NCI-H2107 treated with DMSO at 0.1 percent for 48 hours (cell line): ENCODE data around the gene CCDC188.
"Not testable (repeated sequence)": the region's sequence is repeated elsewhere in the genome, so short reads cannot be mapped to it uniquely, and the experiment has no call there.

Source experiments
- DNase-seq: peaks from one replicate; lab custom pipeline; 2025; ENCODE audit not compliant: unreplicated experiment; lab: John Stamatoyannopoulos, UW

The CCDC188 gene

GRCh38 chr22:20171288-20172140, 20.7 kb upstream of the CCDC188 start:
- DNase-seq, result no peak

DNA sequence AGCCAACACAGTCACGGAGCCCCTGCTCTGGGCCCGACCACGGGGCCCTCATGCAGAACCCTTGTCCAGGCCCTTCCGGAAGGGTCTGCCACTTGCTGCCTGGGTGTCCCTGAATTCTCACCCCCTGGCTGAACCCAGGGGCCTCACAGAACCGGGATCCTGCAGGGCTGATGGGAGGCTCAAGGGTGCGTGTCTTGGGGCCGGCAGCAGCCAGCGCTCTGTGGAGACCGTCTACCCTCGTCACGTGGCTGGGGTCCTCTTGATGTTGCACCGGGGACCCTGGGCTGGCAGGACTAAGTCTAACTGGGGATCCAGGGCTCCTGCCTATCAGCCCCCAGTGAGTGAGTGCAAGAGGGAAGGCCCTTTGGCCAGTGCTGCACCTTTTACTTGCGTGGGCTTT, 19.3 kb upstream of the CCDC188 start:
- DNase-seq, result no peak

DNA sequence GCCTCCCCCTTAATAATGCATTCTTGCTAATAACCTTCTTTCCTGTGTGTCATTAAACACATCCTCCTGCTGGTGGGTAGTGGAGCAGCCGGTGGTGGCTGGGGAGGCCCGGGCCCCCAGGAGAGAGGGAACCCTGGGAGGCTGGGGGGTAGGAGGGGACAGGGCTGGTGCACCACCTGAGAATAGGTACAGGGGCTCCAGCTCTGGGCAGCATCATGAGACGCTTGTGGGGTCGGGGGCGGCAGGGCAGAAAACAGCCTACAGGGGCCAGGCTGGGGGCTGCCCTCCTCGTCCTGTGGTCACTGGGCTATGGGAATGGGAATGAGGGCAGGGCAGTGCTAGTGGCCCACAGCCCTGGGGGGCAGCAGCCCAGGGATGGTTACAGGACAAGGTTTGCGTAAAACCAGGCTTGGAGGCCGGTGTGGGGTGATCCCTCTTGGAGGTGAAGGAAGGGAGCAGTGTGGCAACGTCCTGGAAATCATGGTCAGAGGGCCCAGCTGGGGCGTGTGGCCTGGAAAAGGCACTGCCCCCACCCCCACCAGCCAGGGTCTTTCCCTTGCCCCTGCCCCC, 18.5 kb upstream of the CCDC188 start:
- DNase-seq, result no peak

- DNase-seq, result no peak
Measured at GRCh38 chr22:20167643-20168322, 16.9 kb upstream of the CCDC188 start.

- no peak for DNase-seq
Measured at GRCh38 chr22:20166703-20167102, 15.8 kb upstream of the CCDC188 start.

DNA sequence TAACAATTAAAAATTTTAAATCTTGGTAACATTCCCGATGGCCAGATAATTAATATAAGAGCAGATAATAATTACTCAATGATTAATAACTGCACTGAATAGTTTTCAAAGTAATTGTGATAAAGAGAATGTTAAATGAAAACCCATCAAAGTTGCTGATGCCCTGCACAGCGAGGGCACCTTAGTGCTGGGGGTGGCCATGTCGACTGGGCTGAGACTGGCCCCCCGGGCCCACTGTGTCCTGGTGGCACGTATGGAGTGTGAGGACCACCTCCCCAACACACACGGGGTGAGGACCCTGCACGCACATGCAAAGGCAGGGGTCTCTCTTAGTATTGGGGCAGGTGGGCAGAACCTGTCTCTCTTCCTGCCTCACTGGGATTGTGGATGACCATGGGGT, 15.1 kb upstream of the CCDC188 start:
- DNase-seq, result no peak

DNA sequence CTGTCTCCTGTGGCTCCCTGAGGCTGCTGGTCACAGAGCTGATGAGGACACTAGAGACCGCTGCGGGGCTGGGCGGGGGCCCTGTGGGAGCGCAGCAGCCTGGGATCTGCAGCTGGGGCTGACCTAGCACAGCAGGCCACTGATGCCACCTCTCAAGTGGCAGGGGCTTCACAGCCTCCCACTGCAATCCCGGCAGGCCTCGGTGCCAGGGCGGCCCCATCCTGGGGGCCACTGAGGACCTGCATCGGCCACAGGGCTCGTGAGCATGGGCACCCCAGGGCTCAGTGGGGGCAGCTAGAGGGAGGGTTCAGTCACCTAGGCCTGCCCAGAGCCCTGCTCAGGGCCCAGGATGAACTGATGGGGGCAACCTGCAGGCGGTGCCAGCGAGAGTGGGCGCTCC, 14.6 kb upstream of the CCDC188 start:
- no peak for DNase-seq

DNA sequence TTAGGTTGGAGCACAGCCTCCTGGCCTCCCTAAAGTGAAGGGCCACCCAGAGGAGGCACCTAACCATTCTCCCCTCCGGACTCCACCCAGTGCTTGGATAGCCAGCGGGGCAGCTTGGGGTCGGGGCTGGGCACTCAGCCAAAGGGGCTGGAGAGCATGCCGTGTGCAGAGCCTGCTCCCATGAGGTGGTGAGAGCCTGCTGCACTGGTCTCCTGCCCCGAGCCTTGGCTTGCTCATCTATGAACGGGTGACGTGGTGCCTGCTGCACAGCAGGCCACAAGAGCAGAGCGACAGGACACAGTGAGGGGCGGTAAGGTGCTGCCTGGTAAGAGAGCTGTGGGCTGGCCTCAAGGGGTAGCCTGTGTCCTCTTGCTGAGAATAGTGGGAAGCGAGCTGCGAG, 14.0 kb upstream of the CCDC188 start:
- no peak for DNase-seq

- DNase-seq, result no peak
Measured at GRCh38 chr22:20160041-20160440, 9.2 kb upstream of the CCDC188 start.

DNA sequence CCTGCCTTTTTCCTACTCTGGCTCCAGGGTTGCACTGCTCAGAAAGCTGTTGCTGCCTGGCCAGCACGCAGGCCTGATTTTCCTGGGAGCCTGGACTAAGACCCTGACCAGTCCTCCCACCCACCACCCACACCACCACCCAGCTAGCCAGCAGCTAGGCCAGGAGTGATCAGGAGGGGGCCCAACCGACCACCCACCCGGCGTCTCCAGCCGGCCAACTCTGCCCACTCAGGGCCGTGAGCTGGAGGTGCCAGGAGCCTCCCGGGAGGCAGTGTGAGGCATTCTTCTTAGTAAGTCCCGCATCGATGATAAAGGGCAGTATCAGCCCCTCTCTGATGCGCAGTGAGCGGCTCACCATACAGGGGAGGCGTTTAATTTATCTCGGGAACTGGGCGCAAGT, 8.7 kb upstream of the CCDC188 start:
- not testable (repeated sequence) for DNase-seq

DNA sequence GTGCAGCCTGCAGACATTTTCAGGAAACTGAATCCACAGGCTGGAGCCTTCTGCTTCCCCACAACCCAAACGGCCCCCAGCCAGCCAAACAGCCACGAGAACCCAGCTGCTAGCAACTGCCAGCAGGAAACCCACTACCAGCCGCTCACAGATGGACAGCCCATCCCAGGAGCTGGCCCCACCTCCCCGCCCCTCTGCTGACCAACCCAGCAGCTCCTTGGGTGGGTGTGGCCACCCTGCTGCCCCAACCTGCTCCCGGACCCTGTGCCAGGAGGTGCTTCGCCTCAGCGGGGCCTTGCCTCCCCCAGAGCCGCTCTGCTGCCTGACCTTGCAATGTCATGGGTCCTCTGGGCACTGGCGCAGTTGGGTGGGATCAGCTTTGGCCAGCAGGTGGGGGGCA, 8.2 kb upstream of the CCDC188 start:
- DNase-seq, result no peak

DNA sequence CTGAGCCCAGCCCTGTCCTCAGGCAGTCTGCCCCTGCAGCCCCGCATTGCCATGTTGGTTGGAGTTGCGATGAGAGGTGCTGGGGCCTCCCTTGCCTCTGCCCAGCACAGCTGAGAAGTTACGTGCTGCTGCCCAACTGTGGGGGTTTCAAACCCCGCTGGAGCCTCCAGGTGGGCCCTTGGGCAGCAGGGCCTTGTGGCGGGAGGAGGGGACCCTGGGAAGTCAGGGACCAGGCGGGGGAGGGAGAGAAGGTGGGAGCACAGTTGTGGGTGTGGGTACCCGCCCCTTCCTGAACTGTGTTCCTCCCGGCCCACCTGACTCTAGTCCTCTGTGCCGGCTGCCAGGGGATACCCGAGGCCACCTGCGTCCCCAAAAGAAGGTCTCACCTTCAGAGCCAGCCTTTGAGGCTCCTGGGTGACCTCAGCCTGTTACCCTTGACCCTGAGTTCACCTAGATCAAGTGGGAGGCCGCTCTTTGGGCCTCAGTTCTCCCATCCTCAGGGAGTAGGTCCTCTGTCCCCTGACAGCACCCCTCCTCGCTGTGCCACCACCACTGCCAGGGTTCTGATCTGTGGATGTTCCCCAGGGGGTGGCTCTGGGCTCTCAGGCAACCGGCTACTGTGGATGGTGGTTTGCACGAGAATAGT, 7.7 kb upstream of the CCDC188 start:
- DNase-seq, result no peak

DNA sequence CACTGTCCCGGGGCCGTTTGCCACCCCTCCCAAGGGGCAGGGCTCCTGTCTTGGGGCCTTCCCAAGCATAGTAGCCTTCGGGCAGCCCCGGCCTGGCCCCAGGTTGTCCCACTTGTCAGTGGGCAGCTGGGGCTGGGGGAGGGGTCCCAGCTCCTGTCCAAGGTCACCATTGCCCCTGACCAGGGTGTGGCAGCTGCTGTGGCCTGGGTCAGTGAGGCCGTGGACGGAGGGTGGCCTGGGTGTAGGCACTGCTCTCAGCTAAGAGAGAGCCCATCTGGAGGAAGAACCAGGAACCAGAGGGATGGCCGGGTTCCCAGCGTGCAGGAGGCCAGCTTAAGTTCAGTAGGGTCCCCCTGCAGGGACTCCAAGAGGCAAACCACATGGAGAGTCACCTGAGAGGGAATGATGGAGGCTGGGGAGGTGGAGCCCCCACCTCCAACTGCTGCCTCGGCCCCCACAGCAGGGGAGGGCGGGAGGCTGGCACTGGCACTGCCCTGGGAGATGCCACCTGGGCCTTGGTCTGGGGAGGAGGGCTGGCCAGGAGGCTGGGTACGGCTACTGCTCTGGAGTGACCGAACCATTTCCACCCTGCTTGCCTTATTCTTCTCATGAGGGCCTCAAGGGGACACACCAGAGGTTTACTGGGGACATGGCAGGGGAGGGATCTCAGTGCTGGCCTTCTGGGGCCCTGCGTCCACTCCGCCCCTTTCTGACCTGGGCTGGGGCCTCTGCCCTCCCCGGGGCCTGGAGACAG, 6.8 kb upstream of the CCDC188 start:
- DNase-seq, result no peak

DNA sequence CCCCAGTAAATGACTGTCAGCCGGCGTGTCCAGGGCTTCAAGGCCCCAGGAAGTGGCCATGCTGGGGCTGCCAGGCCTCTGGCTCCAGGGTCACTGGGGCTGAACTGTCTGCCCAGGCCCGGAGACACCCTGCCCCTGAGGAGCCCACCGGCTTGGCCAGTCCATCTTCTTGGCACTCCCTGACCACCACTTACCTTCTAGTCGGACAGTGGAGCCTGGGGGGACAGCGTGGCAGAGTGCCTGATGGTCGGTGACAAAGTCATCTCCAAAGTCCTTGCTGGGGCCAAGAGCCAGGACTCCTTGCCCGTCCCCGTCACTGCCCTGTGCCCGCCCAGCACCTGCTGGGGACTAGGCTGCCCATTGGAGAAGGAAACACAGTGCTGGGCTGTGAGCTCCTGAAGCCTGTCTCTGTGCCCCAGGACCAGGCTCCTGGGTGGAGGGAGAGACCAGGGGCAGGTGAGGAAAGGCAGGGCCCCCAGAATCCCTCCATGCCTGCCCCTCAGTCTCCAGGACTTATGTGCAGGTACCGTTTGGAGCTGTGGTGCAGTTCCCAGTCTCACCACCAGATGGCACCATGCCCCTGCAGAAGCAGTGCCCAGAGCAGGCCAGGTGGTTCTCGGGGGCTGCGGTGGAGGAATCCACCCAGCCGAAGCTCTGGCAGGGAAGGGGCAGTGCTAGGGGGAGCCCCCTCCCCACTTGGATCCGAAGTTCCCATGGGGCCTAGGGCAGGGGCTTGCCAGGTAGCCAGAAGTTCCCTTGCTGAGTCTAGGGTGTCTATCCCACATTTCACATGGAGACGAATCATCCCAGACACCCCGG, 6.0 kb upstream of the CCDC188 start:
- DNase-seq, result no peak

DNA sequence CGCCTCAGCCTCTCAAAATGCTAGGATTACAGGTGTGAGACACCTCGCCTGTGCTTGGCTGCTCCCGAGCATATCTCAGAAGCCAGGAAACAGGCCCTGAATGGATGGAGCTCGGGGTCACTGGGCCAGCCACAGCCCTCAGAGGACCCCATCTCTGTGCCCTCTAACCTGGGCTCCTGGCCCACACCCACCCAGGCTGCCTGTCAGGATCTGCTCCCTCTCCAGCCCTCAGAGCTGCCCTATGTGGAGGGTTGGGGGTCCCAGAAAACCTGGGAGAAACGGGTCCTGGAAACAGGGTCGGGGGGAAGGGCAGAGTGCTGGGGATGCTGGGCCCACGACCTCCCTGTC, 5.2 kb upstream of the CCDC188 start:
- DNase-seq, result no peak

GRCh38 chr22:20155330-20156041, 4.6 kb upstream of the CCDC188 start:
- DNase-seq, result peak; percentile 9

- no peak for DNase-seq
Measured at GRCh38 chr22:20154602-20155187, 3.8 kb upstream of the CCDC188 start.

GRCh38 chr22:20153945-20154344, 3.1 kb upstream of the CCDC188 start:
- no peak for DNase-seq

GRCh38 chr22:20152464-20152890, 1.6 kb upstream of the CCDC188 start:
- no peak for DNase-seq
